Aorta (tissue), 5 donors: Measurements from ENCODE around the gene UPK2. TPM values are rescaled to one million over a fixed set of nuclear protein-coding genes. Genes with fewer than 3 reads are reported as not detected.
A peak's percentile ranks its signal among the peaks of the same experiment; 100 is the strongest.

Experiments used
- ATAC-seq: fragments of 200-7000 bp; cut with Tn5 transposase; one replicate; pipeline ENCODE4 v1.9.1; 2022; ENCODE audit warnings: moderate library complexity; ENCODE audit not compliant: low FRiP score
- DNase-seq, 2 donors: peaks; one replicate each; pipeline ENCODE4 v3.0.0-alpha.2; 2020
- H3K27ac ChIP-seq, 2 donors: one replicate each; pipeline ENCODE4 v1.5.1; 2013; ENCODE audit warnings: low read length in 2 of 2, mild to moderate bottlenecking in 2 of 2, moderate library complexity in 2 of 2, control low read depth in 1 of 2, inconsistent platforms in 1 of 2, low read depth in 1 of 2
- H3K27me3 ChIP-seq, 2 donors: one replicate each; pipeline ENCODE4 v1.6.1; 2013; ENCODE audit warnings: control low read depth in 1 of 2, low read length in 1 of 2, mild to moderate bottlenecking in 1 of 2, moderate library complexity in 1 of 2; ENCODE audit not compliant: insufficient read depth in 2 of 2, control insufficient read depth in 1 of 2
- H3K36me3 ChIP-seq, 2 donors: one replicate each; pipeline ENCODE4 v1.6.1; 2013; ENCODE audit warnings: control low read depth in 1 of 2, low read length in 1 of 2, mild to moderate bottlenecking in 1 of 2; ENCODE audit not compliant: insufficient read depth in 2 of 2, control insufficient read depth in 1 of 2
- H3K4me1 ChIP-seq, 2 donors: one replicate each; pipeline ENCODE4 v1.6.1; 2013; ENCODE audit warnings: low read length in 2 of 2, control low read depth in 1 of 2, mild to moderate bottlenecking in 1 of 2, moderate library complexity in 1 of 2; ENCODE audit not compliant: insufficient read depth in 2 of 2, control insufficient read depth in 1 of 2
- H3K4me3 ChIP-seq, 2 donors: one replicate each; pipeline ENCODE4 v1.5.1; 2013; ENCODE audit warnings: low read length in 2 of 2, control low read depth in 1 of 2, mild to moderate bottlenecking in 1 of 2
- H3K9me3 ChIP-seq: one replicate; pipeline ENCODE4 v1.6.1; 2013; ENCODE audit warnings: mild to moderate bottlenecking, low read length; ENCODE audit not compliant: control insufficient read depth
- WGBS, 2 donors: extraction: QIAGEN DNeasy Blood & Tissue Kit; methylation state at CpG; one replicate each; pipeline ENCODE4 v1.1.7; 2013; 5-methylcytosine and 5-hydroxymethylcytosine counted together
- intact Hi-C, 2 donors: fragments of 100-400 bp; cut with DNase I; formaldehyde crosslinking; loops; one replicate each; pipeline versions ENCODE4 v1.14.2 to v1.15.0; 2022
- polyA plus RNA-seq, 2 donors: library from polyadenylated mRNA; stranded (reverse); fragments of 200-250 nt; gene quantifications; one replicate each; pipeline ENCODE4 v1.2.3, GENCODE V29; 2013
- total RNA-seq, 2 donors: library from RNA; stranded (reverse); fragmentation: NEBNext Ultra II Directional; extraction: Animal tissue kit (Norgen Biotek cat#: 25700); gene quantifications; one replicate each; pipeline ENCODE4 v1.2.1, GENCODE V29; 2021
- donor health status: healthy with polysubstance abuse.
- donor health status: Bipolar disorder and iron deficiency.
- donor health status: DM: no; HTN: no; CAD: no.
- donor health status: DM: no; HTN: no; CAD: no.
- donor health status: DM: yes; HTN: yes; CAD: no.

UPK2 gene
- total and polyA plus RNA-seq, 4 donors, result not detected

GRCh38 chr11:118929501-118930093 lies 26.5 kb upstream of the UPK2 start:
- peak; percentile 93 to 95 for DNase-seq
- H3K36me3 ChIP-seq, result no peaks in the 10 kb centered on the region
- H3K27ac ChIP-seq, result peak overlapping the region; percentile 72 to 91
- no peaks in the 10 kb centered on the region for H3K9me3 ChIP-seq
- WGBS, 2 donors, result 0 to 1% methylated on average over 22 to 24 of the region's 26 CpGs
- no peaks in the 10 kb centered on the region for H3K4me1 ChIP-seq
- intact Hi-C loops, result loop anchor here (1.0 to 5.0 kb wide), 3 partner anchors 22 to 142 kb away; partner anchors contain the start of gene DDX6 (in 1 of the 2)
- ATAC-seq, result peak; percentile 79
- peak overlapping the region; percentile 67 to 80 for H3K4me3 ChIP-seq
- no peaks in the 10 kb centered on the region for H3K27me3 ChIP-seq

DNA sequence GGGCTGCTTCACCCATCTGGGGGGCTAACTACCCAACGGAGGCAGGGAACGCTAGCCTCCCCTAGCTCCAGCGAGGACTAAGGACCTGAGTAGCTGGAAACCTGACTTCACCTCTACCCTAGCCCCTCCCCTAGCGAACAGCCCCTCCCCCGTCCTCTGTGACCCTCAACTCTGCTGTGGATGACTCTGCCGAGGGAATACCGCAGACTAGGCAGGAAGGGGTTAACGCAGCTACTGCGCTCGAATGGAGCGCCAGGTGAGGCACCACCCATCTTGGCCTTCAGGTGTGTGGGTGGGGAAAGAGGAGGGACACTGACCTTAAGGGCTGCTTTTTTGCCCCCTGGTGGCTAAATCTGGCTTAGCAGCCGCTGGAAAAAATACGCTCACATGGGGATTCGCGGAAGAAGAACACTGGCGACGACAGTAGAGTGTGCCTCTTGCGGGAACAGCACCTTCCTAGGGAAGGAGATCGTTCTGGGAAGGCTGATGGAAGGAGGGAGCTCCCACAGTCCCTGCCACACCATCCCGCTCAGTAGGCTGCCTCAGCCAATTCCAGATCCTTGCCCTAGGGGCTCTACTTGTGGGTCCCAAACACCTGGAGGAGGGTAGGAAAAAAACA lies 25.9 kb upstream of the UPK2 start:
- no peaks in the 10 kb centered on the region for H3K36me3 ChIP-seq
- ATAC-seq (peak; percentile 34), DNase-seq (peak; percentile 84 to 94)
- intact Hi-C loops, result no loop called here
- H3K27me3 ChIP-seq, result no peaks in the 10 kb centered on the region
- WGBS, 2 donors, result 2% methylated on average over 20 of the region's 20 CpGs
- no peaks in the 10 kb centered on the region for H3K9me3 ChIP-seq
- H3K4me1 ChIP-seq, result no peaks in the 10 kb centered on the region
- H3K27ac ChIP-seq, result peak overlapping the region; percentile 72 to 91
- peak overlapping the region; percentile 31 to 80 for H3K4me3 ChIP-seq

- H3K36me3 ChIP-seq, result no peaks in the 10 kb centered on the region
- no peaks in the 10 kb centered on the region for H3K27me3 ChIP-seq
- no peaks in the 10 kb centered on the region for H3K4me1 ChIP-seq
- ATAC-seq (no peak), DNase-seq (no peak)
- H3K9me3 ChIP-seq, result no peaks in the 10 kb centered on the region
- H3K4me3 ChIP-seq, result no peak overlapping the region
- intact Hi-C loops, result no loop called here
- no peak overlapping the region for H3K27ac ChIP-seq
These were observed 24.5 kb upstream of the UPK2 start for GRCh38 chr11:118931571-118931970.

- Histone ChIP-seq H3K4me3 (no peak overlapping the region), H3K4me1 (no peaks in the 10 kb centered on the region), H3K36me3 (no peaks in the 10 kb centered on the region), H3K27me3 (no peaks in the 10 kb centered on the region), H3K9me3 (no peaks in the 10 kb centered on the region), H3K27ac (peak overlapping the region; percentile 74 to 76)
- WGBS, 2 donors, result 0 to 7% methylated on average over 4 of the region's 4 CpGs
- DNase-seq, result peak in 1 of 2 donors; percentile 52
- peak; percentile 3 for ATAC-seq
- intact Hi-C loops, result no loop called here
These were observed 22.6 kb upstream of the UPK2 start for GRCh38 chr11:118933486-118933885.

- H3K9me3 ChIP-seq, result no peaks in the 10 kb centered on the region
These were observed 20.7 kb upstream of the UPK2 start for GRCh38 chr11:118935376-118935775.

DNA sequence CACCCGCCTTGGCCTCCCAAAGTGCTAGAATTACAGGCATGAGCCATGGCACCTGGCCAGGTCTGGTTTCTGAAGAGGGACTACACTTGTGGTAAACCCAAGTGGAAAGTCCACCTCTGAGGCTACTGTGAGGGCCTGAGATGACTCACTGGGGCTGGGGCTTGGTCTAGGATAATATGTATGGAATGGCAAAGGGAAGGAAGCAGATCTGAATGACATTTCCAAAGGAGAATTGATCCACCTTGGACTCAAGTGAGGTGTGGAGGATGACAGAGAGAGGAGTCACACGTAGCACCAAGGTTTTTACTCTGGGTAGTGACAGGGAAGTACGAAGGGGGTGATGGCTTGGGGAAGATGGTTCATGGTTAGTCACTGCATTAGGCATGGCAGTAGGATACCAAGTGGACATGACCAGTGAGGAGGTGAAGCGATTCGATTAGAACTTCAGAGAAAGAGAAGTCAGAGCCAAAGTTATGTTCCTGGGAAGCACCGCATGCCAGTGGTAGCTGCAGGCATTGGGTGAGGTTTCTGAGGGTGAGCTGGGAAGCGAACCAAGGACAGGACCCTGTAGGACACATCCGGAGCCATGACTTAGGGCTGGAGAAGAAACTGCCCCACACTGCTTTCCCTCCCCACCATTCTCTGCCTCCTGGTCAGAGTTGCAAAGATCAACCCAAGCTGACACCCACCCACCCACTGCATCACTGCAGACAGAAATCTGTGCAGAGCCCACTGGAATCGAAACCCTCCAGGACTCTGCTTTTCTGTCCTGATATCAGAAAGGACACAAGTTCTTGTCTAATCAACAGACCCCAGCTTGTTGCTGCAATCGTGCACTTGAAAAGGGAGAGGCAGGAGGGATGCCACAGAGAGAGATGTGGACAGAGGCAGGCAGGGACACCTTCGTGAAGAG lies 17.4 kb upstream of the UPK2 start:
- no peak for DNase-seq
- no peak overlapping the region for H3K27ac ChIP-seq
- WGBS, 2 donors, result 83% methylated on average over 11 of the region's 11 CpGs
- intact Hi-C loops, result no loop called here
- H3K4me3 ChIP-seq, result no peak overlapping the region
- no peaks in the 10 kb centered on the region for H3K4me1 ChIP-seq
- ATAC-seq, result no peak
- no peaks in the 10 kb centered on the region for H3K36me3 ChIP-seq
- no peaks in the 10 kb centered on the region for H3K27me3 ChIP-seq
- H3K9me3 ChIP-seq, result no peaks in the 10 kb centered on the region

More at GRCh38 chr11:118935376-118935775, 20.7 kb upstream of the UPK2 start:
- no peak overlapping the region for H3K27ac ChIP-seq
- DNase-seq (peak in 1 of 2 donors; percentile 24), ATAC-seq (no peak)
- intact Hi-C loops, result no loop called here
- H3K36me3 ChIP-seq, result no peaks in the 10 kb centered on the region
- no peaks in the 10 kb centered on the region for H3K27me3 ChIP-seq
- 89 to 92% methylated on average over 8 of the region's 8 CpGs for WGBS, 2 donors
- no peak overlapping the region for H3K4me3 ChIP-seq
- H3K4me1 ChIP-seq, result no peaks in the 10 kb centered on the region

- 74 to 80% methylated on average over 8 of the region's 8 CpGs for WGBS, 2 donors
- H3K4me1 ChIP-seq, result no peaks in the 10 kb centered on the region
- H3K36me3 ChIP-seq, result no peaks in the 10 kb centered on the region
- no peak overlapping the region for H3K27ac ChIP-seq
- ATAC-seq (no peak), DNase-seq (no peak)
- no peaks in the 10 kb centered on the region for H3K27me3 ChIP-seq
- intact Hi-C loops, result no loop called here
- no peak overlapping the region for H3K4me3 ChIP-seq
- H3K9me3 ChIP-seq, result no peaks in the 10 kb centered on the region
These were observed 16.6 kb upstream of the UPK2 start for GRCh38 chr11:118939404-118939915.

GRCh38 chr11:118939953-118940598 lies 16.0 kb upstream of the UPK2 start:
- H3K4me1 ChIP-seq, result no peaks in the 10 kb centered on the region
- no peak overlapping the region for H3K27ac ChIP-seq
- 67 to 68% methylated on average over 13 of the region's 13 CpGs for WGBS, 2 donors
- DNase-seq (peak in 1 of 2 donors; percentile 66), ATAC-seq (no peak)
- intact Hi-C loops, result no loop called here
- H3K4me3 ChIP-seq, result no peak overlapping the region
- H3K36me3 ChIP-seq, result no peaks in the 10 kb centered on the region
- no peaks in the 10 kb centered on the region for H3K9me3 ChIP-seq
- no peaks in the 10 kb centered on the region for H3K27me3 ChIP-seq
